Stimulated activated CD8-positive, alpha-beta memory T cell treated with anti-CD3 and anti-CD28 coated beads, Interleukin-7, amount 100 ng/mL, for 24 hours (primary cell): ENCODE measurements around the gene CCDC91.
"Not testable (repeated sequence)": the region's sequence is repeated elsewhere in the genome, so short reads cannot be mapped to it uniquely, and the experiment has no call there.

Experiments used
- DNase-seq: peaks from one replicate; pipeline ENCODE4 v3.0.0-alpha.2; 2020; ENCODE audit warnings: low read depth

Gene CCDC91

GRCh38 chr12:28184375-28184774 is 5.9 kb upstream of the CCDC91 start:
- DNase-seq: no peak

- no peak for DNase-seq
Observed at GRCh38 chr12:28186500-28186899, 3.8 kb upstream of the CCDC91 start.

GRCh38 chr12:28189784-28190320 is 404 bp upstream of the CCDC91 start:
- DNase-seq: peak; percentile 1

- peak; percentile 0 for DNase-seq
Observed at GRCh38 chr12:28191051-28192048, 1.1 kb downstream of the CCDC91 start.

GRCh38 chr12:28192125-28192524 is 1.9 kb downstream of the CCDC91 start:
- DNase-seq: no peak

- DNase-seq: not testable (repeated sequence)
Observed at GRCh38 chr12:28194621-28195020, 4.4 kb downstream of the CCDC91 start.

- not testable (repeated sequence) for DNase-seq
Observed at GRCh38 chr12:28201136-28201535, 10.9 kb downstream of the CCDC91 start.

- DNase-seq: no peak
Observed at GRCh38 chr12:28202374-28203130, 12.3 kb downstream of the CCDC91 start.

GRCh38 chr12:28209782-28210181 is 19.5 kb downstream of the CCDC91 start:
- DNase-seq: no peak

- DNase-seq: no peak
Observed at GRCh38 chr12:28212182-28212581, 21.9 kb downstream of the CCDC91 start.

GRCh38 chr12:28215021-28215420 is 24.8 kb downstream of the CCDC91 start:
- no peak for DNase-seq

GRCh38 chr12:28216016-28216415 is 25.8 kb downstream of the CCDC91 start:
- no peak for DNase-seq

- no peak for DNase-seq
Observed at GRCh38 chr12:28217805-28218204, 27.5 kb downstream of the CCDC91 start.

GRCh38 chr12:28218875-28219274 is 28.6 kb downstream of the CCDC91 start:
- no peak for DNase-seq

GRCh38 chr12:28219827-28220226 is 29.6 kb downstream of the CCDC91 start:
- no peak for DNase-seq

GRCh38 chr12:28222081-28222700 is 31.9 kb downstream of the CCDC91 start:
- DNase-seq: peak; percentile 60

GRCh38 chr12:28223025-28223554 is 32.8 kb downstream of the CCDC91 start:
- no peak for DNase-seq

GRCh38 chr12:28223858-28224257 is 33.6 kb downstream of the CCDC91 start:
- DNase-seq: no peak

GRCh38 chr12:28226705-28227104 is 36.4 kb downstream of the CCDC91 start:
- DNase-seq: no peak

GRCh38 chr12:28227251-28227650 is 37.0 kb downstream of the CCDC91 start:
- DNase-seq: no peak

- DNase-seq: no peak
Observed at GRCh38 chr12:28231248-28231647, 41.0 kb downstream of the CCDC91 start.
